GM18907 (cell line): Measurements from ENCODE around the gene OPN4.

ENCODE experiments used
- ATAC-seq: cut with Tn5 transposase; IDR thresholded peaks from one replicate; pipeline ENCODE4 v1.9.1; 2021; ENCODE audit warnings: mild to moderate bottlenecking, moderate library complexity; ENCODE audit not compliant: unreplicated experiment

The OPN4 gene

DNA sequence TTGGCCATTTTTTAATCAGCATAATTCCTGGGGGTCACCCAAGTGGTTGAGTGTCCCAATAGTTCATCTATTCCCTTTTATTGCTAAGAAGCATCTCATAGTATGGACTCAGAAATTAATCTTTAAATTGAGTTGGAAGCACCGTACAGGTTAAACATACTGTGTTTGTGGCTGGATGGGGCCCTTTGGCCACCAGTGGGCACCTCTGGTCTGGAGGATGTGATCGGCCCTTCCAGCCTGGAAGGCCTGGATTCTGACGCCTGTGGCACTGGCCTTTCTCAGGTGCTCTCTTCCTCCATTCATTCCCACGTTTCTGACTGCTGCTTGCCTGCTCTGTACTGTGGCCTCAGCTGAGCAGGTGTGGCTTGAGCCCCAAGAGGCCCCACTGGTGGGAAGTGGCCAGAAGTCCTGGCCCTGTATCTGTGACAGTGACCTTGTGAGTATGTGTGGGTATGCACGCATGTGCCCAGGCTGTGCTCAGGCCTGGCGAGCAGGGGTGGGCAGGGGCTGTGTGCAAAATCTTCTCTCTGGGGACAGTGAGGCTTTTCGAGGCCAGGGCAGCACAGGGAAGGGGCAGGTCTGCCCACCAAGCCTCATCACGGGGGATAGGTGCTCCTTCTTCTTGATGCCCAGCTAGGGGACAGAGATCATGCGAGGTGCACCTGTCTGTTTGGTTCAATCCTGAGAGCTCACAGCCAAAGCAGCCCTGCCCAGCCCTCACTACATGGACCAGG is 44.0 kb downstream of the OPN4 start:
- ATAC-seq, result no peak

DNA sequence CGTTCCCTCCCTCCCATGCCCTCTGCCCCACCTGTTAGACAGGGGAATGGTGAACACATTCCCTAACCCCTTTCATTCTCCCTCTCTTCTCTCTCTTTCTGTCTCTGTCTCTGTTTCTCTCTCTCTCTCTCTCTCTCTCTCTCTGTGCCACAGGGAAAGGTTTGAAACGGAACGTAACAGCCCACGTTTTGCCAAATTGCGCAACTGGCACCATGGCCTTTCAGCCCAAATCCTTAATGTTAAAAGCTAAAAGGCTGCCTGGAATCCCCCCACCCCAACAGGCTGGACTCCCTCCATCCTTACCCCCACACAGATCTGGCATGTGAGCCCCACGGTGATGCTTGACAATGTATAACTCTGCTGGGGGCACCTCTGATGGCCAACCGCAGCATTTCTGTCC is 44.8 kb downstream of the OPN4 start:
- no peak for ATAC-seq

DNA sequence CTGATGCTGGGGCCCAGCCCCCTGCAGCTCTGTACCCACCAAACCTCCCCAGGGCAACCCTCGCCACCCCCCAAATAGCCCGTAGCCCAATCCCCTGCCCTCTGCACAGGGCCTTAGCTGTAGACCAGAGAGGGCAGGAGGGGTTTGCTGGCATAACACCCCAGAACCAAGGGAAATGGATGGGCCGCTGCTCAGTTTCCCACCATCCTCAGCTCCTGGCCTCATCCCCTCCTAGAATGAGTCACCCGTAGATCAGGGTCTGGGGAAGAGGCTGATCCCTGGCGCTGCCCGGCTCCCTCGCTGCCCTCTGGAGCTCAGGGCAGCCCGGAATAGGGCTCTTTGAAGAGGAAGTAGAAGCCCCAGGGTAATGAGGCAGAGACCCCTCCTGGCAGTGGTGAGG is 45.2 kb downstream of the OPN4 start:
- no peak for ATAC-seq

DNA sequence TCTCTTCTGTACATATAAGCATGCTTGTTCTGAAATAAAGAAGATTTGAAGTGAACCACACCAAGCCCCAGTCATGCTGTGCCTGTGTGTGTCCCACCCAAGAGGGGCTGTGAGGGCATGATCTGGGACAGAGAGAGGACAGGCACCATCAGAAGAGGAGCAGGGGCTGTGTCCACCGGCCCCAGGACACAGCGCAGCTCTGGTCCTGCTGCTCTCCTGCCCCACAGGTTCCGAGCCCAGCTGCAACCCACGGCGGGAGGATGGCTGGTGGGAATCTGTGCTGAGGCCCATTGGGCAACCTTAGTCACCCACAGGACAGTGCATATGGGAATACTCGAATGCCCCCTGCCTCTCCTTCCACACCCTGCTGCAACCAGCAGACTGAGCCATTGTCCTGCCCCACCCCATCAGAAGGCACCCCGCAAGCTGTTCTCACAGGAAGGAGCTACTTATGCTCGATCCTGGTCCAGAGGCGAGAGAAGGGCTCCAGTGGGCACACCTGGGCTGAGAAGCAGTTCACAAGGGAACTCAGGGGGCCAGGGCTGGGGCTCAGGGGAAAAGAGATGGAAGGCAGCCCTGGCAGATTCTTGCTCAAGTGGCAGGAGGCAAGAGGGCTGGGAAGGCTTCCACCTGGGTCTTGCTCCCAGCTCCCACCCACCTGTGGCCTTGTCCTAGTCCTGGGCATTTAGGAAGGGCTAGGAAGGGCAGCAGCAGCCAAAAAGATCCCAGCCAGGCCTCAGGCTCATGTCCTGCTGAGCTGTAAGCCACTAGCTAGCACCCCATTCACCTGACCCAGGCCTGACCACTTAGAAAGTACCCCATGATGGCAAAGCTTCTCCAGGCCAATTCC is 45.9 kb downstream of the OPN4 start:
- ATAC-seq, result no peak

DNA sequence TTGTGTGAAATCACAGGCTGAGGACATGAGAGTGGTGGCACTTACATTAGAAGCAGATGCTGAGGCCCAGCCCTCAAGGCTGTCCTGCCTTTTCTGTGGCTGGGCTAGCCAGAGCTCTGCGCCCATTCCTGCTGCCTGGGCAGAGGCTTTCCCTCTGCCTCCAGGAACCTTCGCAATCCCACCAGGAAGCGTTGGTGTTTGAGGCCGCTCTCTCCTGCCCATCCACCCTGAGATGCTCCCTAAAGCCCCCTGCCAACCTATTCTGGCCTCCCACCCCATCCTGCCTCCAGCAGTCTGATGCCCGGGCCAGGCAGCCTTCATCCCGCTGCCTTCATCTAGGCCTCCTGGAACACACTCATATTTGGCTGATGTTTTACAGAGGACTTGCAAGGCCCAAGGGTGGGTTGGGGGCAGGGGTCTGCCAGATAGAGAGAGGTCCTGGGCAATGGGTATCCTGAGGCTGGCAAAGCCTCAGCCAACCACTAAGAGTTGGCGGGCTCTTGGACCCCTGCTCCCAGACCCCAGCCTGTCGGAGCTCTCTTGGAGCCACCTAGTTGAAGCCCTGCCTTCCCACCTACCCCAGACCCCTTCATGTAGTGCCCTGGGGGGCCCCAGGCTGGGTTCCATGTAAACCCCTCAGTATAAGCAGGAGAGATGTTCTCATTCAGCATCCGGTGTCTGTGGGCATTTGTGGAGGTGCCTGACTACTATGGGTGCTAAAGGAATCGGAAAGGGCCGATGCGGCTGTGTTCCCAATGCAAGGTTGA is 46.7 kb downstream of the OPN4 start:
- ATAC-seq, result no peak

DNA sequence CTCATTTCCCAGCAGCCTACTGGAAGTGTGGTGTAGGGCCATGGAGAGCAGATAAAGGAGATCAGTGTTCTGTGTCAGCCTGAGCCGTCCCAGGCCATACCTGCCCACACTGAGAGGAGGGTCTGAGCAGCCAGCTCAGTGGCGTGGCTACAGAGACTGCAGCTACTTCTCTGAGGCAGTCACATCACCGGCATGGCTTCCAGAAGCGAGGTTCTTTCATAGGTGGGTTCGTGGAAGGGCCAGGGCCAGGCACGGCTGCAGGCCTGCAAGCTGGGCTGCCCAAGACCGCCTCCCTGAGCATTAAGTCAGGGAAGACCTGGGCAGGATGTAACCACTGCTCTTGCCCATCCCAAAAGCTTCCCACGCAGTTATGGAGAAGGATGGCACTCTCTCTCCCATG is 48.8 kb downstream of the OPN4 start:
- no peak for ATAC-seq

DNA sequence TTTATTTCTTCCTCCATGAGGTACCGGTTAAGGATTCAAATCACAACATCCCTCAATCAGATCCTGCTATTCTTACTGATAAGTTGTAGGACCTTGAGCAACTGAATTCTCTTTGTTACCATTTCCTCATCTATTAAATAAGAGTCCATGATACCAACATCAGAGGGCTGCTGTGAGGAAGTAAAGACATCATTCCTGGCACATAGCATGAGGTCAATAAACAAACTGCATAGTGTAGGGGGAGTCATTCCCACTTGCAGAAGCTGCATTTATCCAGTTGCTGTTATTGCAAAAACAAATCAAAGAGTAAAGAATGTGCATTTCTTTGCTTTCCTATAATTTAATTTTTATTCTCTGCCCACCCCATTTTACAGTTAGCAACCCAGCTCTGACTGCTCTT is 50.8 kb downstream of the OPN4 start:
- ATAC-seq, result no peak

DNA sequence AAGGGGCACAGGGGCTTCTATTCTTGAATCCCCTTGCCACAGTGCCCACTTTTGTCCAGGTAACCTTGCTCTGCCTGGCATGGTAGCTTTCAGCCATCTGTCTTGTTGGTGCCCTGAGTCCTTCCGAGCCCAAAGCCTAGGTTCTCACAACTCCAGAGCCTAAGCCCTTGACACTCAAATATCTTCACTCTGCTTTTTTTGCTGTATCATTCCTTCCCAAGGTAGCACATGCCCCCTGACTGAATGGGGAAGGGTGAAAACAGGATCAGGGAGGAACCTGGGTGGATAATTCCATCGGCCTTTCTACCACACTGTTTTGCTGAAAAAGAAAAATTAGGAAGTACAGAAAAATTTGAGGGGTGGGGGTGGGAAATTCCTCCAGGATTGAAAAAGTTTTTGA is 51.6 kb downstream of the OPN4 start:
- ATAC-seq, result no peak

DNA sequence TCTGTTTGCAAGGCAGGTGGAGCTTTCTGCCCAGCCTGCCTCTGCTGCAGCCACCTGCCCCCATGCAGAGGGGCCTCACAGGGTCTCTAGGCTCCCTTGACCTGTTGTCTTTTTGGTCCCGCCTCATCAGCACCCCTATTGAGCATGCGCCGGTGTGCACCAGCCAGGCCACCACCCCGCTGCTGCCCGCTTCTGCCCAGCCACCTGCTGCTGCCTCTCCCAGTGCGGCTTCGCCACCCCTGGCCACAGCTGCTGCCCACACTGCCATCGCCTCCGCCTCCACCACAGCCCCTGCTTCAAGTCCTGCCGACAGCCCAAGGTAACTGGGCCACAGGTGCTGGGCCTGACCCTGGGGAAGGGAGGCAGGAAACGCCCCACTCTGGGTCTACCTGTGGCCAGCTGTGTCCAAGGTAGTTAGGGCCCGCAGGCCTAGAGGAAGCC is 52.1 kb downstream of the OPN4 start:
- no peak for ATAC-seq

DNA sequence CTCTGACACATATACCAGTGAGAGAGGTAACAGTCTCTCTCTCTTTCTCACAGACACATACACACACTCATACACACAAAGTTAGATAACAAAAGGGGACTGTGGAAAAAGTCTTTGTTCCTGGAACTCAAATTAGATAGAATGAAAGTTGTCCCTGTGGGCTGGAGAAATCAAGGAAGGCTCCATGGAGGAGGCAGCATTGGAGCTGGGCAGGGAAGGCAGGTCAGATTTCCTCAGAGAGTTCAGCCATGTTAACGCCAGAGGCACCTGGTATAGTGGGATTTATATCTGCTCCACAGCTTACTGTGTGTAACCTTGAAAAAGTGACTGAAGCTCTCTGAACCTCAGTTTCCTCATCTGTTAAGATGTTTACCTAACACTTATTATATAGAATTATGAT is 52.6 kb downstream of the OPN4 start:
- ATAC-seq, result no peak

DNA sequence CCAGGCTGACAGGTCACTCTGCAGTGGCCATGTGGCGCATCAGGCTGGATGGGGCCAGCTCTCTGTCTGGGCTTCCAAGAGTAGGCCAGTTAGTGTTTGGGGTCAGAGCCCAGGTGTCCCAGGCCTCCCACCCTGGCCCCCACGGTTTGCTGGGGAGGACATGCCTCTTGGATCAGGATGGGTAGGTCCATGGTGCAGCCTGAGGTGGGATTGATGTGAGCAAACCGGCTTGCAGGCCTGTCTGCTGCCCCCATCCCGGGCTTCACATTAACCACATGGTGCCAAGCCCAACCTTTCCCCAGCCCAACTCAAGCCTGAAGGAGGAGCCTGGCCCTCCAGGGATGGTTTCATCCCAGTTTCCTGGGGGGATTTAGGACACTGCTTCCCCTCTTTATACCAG is 53.2 kb downstream of the OPN4 start:
- no peak for ATAC-seq

DNA sequence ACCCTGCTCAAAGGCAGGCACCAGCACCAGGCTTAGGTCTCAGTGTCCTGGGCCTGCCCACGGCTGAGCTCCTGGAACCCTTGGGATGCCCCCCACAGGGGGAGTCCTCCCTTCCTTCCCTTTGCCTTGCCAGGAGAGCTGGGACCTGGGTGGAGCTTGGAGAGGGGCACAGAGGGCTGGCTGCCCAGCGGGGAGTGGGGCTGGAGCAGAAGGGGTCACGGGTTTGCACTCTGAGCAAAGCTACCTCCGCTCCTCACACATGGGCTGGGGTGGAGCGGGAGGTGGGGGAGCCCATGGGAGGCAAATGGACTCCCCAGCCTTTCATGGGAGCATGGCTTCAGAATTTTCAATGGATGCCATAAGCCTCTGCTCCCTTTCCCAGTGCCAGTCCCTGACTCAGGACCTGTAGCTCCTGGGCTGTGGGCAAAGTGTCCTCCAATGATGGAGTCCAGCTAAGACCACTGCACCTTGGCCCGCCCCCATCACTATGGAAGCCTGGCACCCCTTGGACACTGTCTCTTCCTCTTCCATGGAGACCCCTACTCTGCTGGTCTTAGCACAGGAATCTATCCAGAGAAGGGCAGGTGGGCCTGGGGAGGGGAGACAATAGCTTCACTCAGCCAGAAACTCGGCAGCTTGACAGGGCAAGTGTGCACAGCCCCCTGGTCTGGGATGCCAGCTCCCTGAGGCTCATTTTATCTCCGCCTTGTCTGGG is 53.9 kb downstream of the OPN4 start:
- ATAC-seq, result no peak

DNA sequence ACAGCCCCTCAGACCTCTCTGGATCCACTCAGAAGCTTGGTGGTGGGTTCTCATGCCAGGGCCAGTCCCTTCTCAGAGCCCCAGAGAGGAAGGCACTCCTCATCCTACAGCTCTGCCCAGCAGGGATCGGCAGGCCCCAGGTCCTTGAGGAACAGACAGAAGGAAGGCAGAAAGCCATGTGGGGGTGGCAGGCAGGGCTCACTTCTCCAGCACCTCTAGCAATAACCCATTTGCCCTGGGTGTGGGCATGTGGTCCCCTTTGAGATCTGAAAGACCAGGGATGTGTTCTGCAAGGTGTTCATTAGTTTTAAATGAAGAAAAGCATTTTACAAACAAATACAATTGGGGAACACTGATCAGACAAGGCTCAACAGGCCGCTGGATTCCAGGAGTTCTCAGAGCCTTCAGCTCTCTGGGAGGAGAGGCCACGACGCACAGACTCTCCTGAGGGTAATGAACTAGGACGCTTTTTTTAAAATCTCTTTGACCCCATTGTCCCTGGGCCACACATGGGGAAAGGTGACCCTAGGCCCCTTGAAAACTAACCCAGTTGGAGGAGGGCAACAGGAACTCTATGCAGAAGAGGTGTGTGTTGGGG is 54.5 kb downstream of the OPN4 start:
- no peak for ATAC-seq

DNA sequence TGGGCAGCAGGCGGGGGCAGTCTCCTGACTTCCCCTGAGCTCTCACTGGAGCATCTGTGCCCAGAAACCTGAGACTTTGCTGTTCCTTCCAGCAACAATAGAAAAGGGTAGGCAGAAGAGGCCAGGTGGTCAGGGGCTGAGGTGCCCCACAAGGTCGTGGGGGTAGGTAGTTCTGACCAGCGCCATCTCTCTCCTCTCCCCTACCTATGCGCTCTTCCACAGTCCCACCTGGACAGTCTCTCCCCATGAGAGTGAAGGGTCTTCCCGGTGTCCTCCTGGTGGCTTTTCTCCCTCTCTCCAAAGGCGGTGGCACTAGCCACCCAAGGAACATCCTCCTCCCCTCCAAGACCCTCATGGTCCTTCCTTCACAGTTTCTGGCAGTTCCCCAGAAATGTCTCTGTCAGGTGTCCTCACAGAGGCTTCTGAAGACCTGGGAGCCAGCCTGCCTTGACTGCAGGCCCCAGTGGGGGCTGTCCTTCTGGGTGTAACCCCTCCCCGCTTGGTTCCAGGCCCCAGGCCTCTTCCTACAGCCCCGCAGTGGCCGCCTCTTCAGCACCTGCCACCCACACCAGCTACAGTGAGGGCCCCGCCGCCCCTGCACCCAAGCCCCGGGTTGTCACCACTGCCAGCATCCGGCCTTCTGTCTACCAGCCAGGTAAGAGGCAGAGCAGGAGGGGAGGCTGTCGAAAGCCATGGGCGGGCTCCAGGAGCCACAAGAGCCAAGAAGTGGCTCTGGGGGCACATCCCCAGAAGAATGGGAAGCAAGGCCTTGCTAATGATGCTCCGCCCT is 55.2 kb downstream of the OPN4 start:
- ATAC-seq, result no peak

DNA sequence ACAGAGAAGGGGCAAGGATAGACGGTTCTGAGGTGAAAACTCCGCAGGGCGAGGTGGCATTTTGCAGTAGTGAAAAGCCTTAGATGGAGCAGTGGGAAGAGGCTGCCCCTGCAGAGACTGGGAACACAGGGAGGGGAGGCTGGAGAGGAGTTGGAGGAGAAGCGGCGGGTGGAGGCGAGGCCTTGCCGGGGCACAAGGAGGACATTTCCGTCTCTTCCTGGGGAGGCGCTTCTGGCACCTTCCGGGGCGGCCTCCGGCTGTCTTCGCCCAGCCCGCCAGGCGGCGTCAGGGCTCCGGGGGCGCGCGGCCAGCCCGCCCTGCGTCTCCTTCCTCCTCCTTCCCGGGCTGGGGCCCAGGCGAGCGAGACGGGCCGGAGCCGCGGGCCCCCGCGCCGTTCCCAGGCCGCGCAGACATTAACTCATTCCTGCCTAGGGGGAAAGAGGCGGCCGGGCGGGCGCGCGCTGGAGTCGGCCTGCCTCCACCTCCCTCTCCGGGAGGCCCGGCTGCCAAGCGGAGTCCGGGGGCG is 56.7 kb downstream of the OPN4 start:
- ATAC-seq, result peak; percentile 85

DNA sequence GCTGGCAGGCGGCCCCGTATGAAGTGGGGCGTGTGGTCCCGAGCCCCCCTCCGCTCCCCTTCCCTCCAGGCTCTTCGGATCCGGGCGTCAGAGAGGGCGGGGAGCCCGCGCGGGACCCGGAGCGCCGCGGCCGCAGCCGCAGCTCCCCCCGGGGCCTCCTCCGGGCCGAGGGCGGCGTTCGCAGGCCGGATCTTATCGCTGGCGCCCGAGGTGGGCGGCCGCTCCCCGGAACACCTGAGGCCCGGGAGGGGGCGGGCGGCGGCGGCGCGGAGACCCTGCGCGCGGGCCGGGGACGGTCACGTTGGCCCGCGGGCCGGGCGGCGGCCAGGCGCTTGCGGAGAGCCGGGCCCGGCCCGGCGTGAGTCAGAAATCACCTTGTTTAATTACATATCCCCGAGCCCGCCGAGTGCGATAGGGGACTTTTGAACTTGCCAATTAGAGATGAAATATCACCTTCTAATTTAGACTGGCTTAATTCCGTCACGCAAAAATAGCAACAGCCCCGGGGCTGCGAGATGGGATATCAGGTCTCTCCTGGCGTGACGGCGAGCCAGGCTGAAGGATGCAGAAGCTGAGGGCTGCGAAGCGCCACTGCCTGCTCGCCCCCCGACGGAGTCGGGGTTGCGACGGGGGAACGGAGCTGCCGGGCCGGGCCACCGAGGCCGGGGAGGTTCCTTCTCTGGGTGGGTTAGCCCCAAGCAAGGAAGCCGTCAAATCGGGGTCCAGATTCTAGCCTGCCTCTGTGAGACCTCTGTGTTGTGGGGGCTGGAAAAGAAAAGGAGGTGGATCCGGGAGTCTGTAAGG is 57.4 kb downstream of the OPN4 start:
- peak; percentile 46 for ATAC-seq

DNA sequence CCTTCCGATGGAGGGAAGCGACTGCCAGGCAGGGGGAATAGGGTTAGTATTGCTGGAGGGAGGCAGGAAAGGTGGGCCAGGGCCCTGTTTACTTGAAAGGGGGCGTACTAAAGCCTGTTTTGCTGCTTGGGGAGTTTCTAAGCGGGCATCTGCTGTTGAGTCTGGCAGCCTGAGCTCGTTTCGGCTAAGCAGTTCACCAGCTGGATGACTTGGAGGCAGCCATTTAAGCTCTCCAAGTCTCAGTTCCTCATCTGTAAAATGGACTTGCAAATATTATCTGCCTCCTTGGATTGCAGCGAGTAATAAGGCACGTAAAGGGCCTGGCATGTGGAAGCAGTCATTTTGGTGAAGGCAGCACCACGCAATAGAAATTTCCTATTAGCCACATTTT is 58.0 kb downstream of the OPN4 start:
- ATAC-seq, result peak; percentile 22

DNA sequence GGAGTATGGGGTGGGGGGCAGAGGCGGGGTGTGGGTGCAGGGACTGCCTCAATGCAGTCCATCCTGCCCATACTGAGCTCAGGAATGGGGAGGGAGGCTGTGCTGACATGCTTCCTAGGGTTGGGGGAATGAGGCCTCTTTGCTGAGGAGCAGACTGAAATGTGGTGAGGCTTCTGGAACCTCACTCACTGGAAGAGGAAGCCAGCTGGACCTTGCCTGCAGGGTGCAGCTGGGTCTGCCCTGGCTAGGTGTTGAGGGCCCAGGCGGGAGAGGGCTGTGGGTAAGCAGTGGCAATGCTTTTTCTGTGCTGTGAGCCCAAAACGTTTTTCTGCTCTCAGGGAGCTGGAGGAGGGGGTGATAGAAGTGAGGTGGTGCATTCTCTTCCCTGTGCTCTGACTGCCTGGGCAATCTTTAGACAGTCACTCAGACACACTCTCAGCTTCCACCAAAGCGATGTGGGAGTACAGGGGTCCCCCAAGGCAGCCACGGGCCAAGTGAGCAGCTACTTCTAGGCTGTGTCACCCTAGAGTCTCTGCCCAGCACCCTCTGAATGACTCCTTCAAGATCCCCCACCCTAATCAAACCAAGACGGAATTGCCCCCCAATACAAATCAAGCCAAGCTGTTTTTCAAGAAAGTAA is 60.9 kb downstream of the OPN4 start:
- no peak for ATAC-seq
